Upper lobe of left lung (tissue), 4 donors: ENCODE measurements around the gene NCF2.

ENCODE experiments used
- EP300 ChIP-seq, 4 donors: sonication (generic); formaldehyde crosslinking; IDR thresholded peaks; one replicate each; pipeline ENCODE4 v1.5.1; 2017; ENCODE audit warnings: antibody characterized with exemption in 4 of 4, control low read depth in 2 of 4
- POLR2A ChIP-seq, 4 donors: fragments of 450-650 bp; IDR thresholded peaks; one replicate each; pipeline ENCODE4 v1.5.1; 2016 to 2017; ENCODE audit warnings: antibody characterized with exemption in 4 of 4, mild to moderate bottlenecking in 2 of 4
- TF ChIP-seq, protein P1 (sequence below), 6 experiments: fragments of 450-650 bp in 4 of 6; fragments of 200-600 bp in 2 of 6; sonication (generic) in 2 of 6; IDR thresholded peaks; one replicate each; pipeline ENCODE4 v1.5.1; 2016 to 2019; ENCODE audit warnings: antibody characterized with exemption in 6 of 6

DNA sequence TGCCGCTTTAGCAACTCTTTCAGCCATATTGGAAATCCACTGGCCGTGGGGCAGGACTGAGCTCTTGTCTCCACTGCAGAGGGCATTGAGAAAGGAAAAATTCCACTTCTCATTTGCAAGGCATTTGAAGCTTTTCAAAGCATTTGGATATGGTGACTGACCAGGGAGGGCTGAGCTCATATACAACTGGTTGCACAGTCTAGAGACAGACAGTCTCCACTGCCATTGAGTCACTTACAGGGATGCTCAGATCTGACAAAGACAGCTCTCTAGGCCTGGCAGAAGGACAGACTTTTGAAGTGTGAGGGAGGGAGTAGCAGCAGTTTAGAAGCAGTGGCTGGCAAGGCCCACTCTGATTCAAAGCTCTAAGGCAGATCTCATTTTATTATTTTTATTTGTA, 24.2 kb downstream of the NCF2 start:
- TF ChIP-seq, protein P1, sequence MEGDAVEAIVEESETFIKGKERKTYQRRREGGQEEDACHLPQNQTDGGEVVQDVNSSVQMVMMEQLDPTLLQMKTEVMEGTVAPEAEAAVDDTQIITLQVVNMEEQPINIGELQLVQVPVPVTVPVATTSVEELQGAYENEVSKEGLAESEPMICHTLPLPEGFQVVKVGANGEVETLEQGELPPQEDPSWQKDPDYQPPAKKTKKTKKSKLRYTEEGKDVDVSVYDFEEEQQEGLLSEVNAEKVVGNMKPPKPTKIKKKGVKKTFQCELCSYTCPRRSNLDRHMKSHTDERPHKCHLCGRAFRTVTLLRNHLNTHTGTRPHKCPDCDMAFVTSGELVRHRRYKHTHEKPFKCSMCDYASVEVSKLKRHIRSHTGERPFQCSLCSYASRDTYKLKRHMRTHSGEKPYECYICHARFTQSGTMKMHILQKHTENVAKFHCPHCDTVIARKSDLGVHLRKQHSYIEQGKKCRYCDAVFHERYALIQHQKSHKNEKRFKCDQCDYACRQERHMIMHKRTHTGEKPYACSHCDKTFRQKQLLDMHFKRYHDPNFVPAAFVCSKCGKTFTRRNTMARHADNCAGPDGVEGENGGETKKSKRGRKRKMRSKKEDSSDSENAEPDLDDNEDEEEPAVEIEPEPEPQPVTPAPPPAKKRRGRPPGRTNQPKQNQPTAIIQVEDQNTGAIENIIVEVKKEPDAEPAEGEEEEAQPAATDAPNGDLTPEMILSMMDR (IDR thresholded peaks at IDR 0.05), result no peak
- TF ChIP-seq POLR2A (IDR thresholded peaks at IDR 0.05) (no peak), EP300 (IDR thresholded peaks at IDR 0.05) (no peak)
